Neural progenitor cell (in vitro differentiated cells): ENCODE data around the gene OR56A1. TPM values are rescaled to one million over a fixed set of nuclear protein-coding genes. Genes with fewer than 3 reads are reported as not detected.

Experiments
- DNase-seq: peaks from one replicate; pipeline ENCODE4 v3.0.0-alpha.2; 2016; ENCODE audit warnings: low spot score
- H2AFZ ChIP-seq: fragments of 200-600 bp; sonication (generic); replicated peaks from 2 replicates; pipeline ENCODE4 v1.6.1; 2016; ENCODE audit warnings: antibody characterized with exemption
- H3F3A ChIP-seq: fragments of 200-600 bp; sonication (generic); 2 replicates; pipeline ENCODE4 v1.6.1; 2016; ENCODE audit warnings: antibody characterized with exemption, low read depth
- H3K27ac ChIP-seq: fragments of 200-600 bp; sonication (generic); 2 replicates; pipeline ENCODE4 v1.5.1; 2016; ENCODE audit warnings: mild to moderate bottlenecking
- H3K27me3 ChIP-seq: fragments of 200-600 bp; sonication (generic); 2 replicates; pipeline ENCODE4 v1.6.1; 2016; ENCODE audit warnings: mild to moderate bottlenecking, moderate library complexity
- H3K36me3 ChIP-seq: fragments of 200-600 bp; sonication (generic); 2 replicates; pipeline ENCODE4 v1.5.1; 2016
- H3K4me1 ChIP-seq: fragments of 200-600 bp; sonication (generic); 2 replicates; pipeline ENCODE4 v1.6.1; 2016; ENCODE audit warnings: mixed run types
- H3K4me2 ChIP-seq: fragments of 200-600 bp; sonication (generic); 2 replicates; pipeline ENCODE4 v1.6.1; 2016
- H3K4me3 ChIP-seq: fragments of 200-600 bp; sonication (generic); 2 replicates; pipeline ENCODE4 v1.5.1; 2016
- H3K79me2 ChIP-seq: fragments of 200-600 bp; sonication (generic); 2 replicates; pipeline ENCODE4 v1.6.1; 2016; ENCODE audit warnings: low read depth
- H3K9ac ChIP-seq: fragments of 200-600 bp; sonication (generic); 2 replicates; pipeline ENCODE4 v1.6.1; 2016
- H3K9me3 ChIP-seq: fragments of 200-600 bp; sonication (generic); 2 replicates; pipeline ENCODE4 v1.5.1; 2016; ENCODE audit warnings: low read depth
- H4K20me1 ChIP-seq: fragments of 200-600 bp; sonication (generic); 2 replicates; pipeline ENCODE4 v1.6.1; 2016; ENCODE audit warnings: low read depth
- H3K27ac Mint-ChIP-seq: 3 replicates; pipeline ENCODE4 v1.8.0; 2021; ENCODE audit warnings: mixed read lengths
- H3K27me3 Mint-ChIP-seq: 2 replicates; pipeline ENCODE4 v1.8.0; 2022; ENCODE audit warnings: low read depth, mild to moderate bottlenecking, inconsistent platforms, moderate library complexity, mixed read lengths; ENCODE audit not compliant: insufficient read depth
- H3K36me3 Mint-ChIP-seq: 3 replicates; pipeline ENCODE4 v1.8.0; 2021; ENCODE audit warnings: mixed read lengths
- H3K4me1 Mint-ChIP-seq: 3 replicates; pipeline ENCODE4 v1.8.0; 2021; ENCODE audit warnings: mixed read lengths
- H3K4me3 Mint-ChIP-seq: 3 replicates; pipeline ENCODE4 v1.8.0; 2021; ENCODE audit warnings: mild to moderate bottlenecking, moderate library complexity, mixed read lengths
- H3K9me3 Mint-ChIP-seq: 3 replicates; pipeline ENCODE4 v1.8.0; 2020; ENCODE audit warnings: mixed read lengths
- EZH2 ChIP-seq: fragments of 200-600 bp; sonication (generic); IDR thresholded peaks from 2 replicates; pipeline ENCODE4 v1.6.1; 2017; ENCODE audit warnings: antibody characterized with exemption, mild to moderate bottlenecking, moderate library complexity
- EZH2phosphoT487 ChIP-seq: fragments of 200-600 bp; sonication (generic); IDR thresholded peaks from 2 replicates; pipeline ENCODE4 v1.6.1; 2017; ENCODE audit warnings: antibody characterized with exemption
- total RNA-seq: library from RNA; depleted of rRNA; stranded (reverse); fragments of >200 nt; gene quantifications from 2 replicates; pipeline ENCODE4 v1.2.3, GENCODE V29; 2015; ENCODE audit warnings: low replicate concordance
- TF ChIP-seq, protein P1 (sequence below): fragments of 200-600 bp; sonication (generic); IDR thresholded peaks from 2 replicates; pipeline ENCODE4 v1.5.1; 2017; ENCODE audit warnings: antibody characterized with exemption, mild to moderate bottlenecking

Gene OR56A1
- total RNA-seq, 1 donor from 2014 or later: 1.8 TPM

DNA sequence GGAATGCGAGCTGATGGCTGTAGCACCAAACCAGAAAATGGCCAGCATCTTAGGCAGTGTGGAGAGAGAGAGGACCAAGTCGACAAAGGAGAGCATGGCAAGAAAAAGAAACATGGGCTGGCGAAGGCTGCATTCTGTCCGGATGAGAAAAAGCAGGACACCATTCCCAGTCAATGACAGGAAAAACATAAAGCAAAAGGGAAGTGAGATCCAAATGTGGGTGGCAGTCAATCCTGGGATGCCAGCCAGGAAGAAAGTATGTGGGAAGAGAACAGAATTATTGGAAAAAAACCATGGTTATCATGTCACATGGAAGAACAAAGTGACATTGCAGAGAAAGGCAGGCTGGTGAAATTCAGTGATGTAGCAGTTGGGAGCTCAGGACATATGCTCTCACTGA is 36.9 kb upstream of the OR56A1 start:
- Histone ChIP-seq H3K27me3 (no peaks in the 10 kb centered on the region), H2AFZ (no peak overlapping the region)
- H3K36me3 Mint-ChIP-seq: no peaks in the 10 kb centered on the region

DNA sequence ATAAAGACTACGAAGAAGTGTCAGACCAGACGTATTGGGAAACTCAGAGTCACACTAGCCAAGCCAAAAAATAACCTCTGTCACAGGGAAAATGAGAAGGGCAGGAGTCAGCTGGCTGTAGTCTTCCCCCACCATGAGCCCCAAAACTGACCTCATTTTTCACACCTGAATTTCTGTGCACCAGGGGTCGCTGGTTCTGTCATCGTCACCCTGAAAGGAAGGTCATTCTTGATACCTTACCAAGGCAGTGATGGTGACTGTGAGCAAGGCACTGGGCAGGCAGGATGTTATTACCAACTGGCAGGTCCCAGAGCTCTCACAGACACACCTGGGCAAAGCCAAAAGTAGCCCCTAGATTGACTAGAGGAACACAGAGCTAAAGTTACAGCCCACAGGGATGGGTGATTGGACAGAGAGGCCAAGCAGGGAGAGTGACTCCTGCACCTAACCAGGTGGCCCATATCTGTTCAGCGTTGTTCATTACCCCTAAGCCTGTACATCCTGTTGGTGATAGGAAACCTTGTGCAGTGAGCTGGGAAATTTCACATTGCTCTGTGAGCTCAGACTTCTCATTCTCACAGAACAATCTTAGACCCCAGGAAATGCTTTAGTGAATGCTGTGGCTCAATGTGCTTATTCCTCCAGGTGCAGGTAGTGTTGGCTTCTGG is 32.3 kb upstream of the OR56A1 start:
- H3K9me3 ChIP-seq: no peaks in the 10 kb centered on the region
- H3K79me2 ChIP-seq: no peaks in the 10 kb centered on the region
- H2AFZ ChIP-seq: no peak overlapping the region
- H3K27me3 ChIP-seq: no peaks in the 10 kb centered on the region
- H3K36me3 Mint-ChIP-seq: no peaks in the 10 kb centered on the region
- no peak overlapping the region for H3K4me3 Mint-ChIP-seq
- no peak overlapping the region for H3K27ac Mint-ChIP-seq
- no peak overlapping the region for H3K27ac ChIP-seq
- no peaks in the 10 kb centered on the region for H3F3A ChIP-seq
- no peak overlapping the region for H3K4me2 ChIP-seq
- H3K4me1 Mint-ChIP-seq: no peaks in the 10 kb centered on the region
- H3K4me3 ChIP-seq: no peak overlapping the region
- DNase-seq: no peak
- TF ChIP-seq, protein P1, sequence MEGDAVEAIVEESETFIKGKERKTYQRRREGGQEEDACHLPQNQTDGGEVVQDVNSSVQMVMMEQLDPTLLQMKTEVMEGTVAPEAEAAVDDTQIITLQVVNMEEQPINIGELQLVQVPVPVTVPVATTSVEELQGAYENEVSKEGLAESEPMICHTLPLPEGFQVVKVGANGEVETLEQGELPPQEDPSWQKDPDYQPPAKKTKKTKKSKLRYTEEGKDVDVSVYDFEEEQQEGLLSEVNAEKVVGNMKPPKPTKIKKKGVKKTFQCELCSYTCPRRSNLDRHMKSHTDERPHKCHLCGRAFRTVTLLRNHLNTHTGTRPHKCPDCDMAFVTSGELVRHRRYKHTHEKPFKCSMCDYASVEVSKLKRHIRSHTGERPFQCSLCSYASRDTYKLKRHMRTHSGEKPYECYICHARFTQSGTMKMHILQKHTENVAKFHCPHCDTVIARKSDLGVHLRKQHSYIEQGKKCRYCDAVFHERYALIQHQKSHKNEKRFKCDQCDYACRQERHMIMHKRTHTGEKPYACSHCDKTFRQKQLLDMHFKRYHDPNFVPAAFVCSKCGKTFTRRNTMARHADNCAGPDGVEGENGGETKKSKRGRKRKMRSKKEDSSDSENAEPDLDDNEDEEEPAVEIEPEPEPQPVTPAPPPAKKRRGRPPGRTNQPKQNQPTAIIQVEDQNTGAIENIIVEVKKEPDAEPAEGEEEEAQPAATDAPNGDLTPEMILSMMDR: peak; percentile 8
- no peak for TF ChIP-seq EZH2phosphoT487
- no peaks in the 10 kb centered on the region for H4K20me1 ChIP-seq
- H3K27me3 Mint-ChIP-seq: no peaks in the 10 kb centered on the region
- no peaks in the 10 kb centered on the region for H3K36me3 ChIP-seq
- H3K9me3 Mint-ChIP-seq: no peaks in the 10 kb centered on the region
- H3K9ac ChIP-seq: no peak overlapping the region
- H3K4me1 ChIP-seq: no peaks in the 10 kb centered on the region

More for the DNA sequence above, 36.9 kb upstream of the OR56A1 start:
- no peak overlapping the region for H3K9ac ChIP-seq
- no peak overlapping the region for H3K27ac Mint-ChIP-seq
- TF ChIP-seq EZH2phosphoT487 (no peak), EZH2 (no peak)
- TF ChIP-seq, protein P1: no peak
- no peaks in the 10 kb centered on the region for H3K79me2 ChIP-seq
- no peaks in the 10 kb centered on the region for H3F3A ChIP-seq
- no peak overlapping the region for H3K4me3 ChIP-seq
- no peaks in the 10 kb centered on the region for H3K9me3 ChIP-seq
- no peaks in the 10 kb centered on the region for H3K4me1 Mint-ChIP-seq
- H3K9me3 Mint-ChIP-seq: no peaks in the 10 kb centered on the region
- no peak for DNase-seq
- H3K4me1 ChIP-seq: no peaks in the 10 kb centered on the region
- H3K27ac ChIP-seq: no peak overlapping the region
- H3K36me3 ChIP-seq: no peaks in the 10 kb centered on the region
- H3K4me3 Mint-ChIP-seq: no peak overlapping the region
- no peak overlapping the region for H3K4me2 ChIP-seq
- no peaks in the 10 kb centered on the region for H4K20me1 ChIP-seq
- no peaks in the 10 kb centered on the region for H3K27me3 Mint-ChIP-seq

DNA sequence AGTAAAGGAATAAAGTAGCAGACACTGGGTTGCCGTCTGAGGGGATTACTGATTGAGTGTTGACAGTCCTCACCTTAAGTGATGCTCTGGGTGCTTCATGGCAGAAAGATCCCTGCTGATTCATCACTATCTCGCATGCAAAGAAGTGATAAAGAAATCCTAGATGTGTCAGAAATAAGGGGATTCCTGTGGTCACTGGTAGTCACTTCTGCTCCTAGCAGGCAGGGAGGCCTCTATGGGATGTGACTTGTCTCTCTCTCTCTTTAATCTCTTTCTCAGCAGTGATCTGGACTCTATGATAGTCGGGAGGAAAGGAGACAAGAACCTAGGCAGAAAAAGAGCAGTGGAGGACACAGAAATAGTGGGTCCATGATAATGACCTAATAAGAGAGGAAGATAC is 30.9 kb upstream of the OR56A1 start:
- Histone ChIP-seq H3K4me3 (no peak overlapping the region), H3K9me3 (no peaks in the 10 kb centered on the region), H3K27ac (no peak overlapping the region), H3K79me2 (no peaks in the 10 kb centered on the region), H3K36me3 (no peaks in the 10 kb centered on the region), H2AFZ (no peak overlapping the region), H3K27me3 (no peaks in the 10 kb centered on the region), H3K4me2 (no peak overlapping the region), H3F3A (no peaks in the 10 kb centered on the region), H3K4me1 (no peaks in the 10 kb centered on the region), H3K9ac (no peak overlapping the region), H4K20me1 (no peaks in the 10 kb centered on the region)
- no peaks in the 10 kb centered on the region for H3K27me3 Mint-ChIP-seq
- H3K36me3 Mint-ChIP-seq: no peaks in the 10 kb centered on the region
- TF ChIP-seq, protein P1: no peak
- TF ChIP-seq EZH2phosphoT487 (no peak), EZH2 (no peak)
- no peak for DNase-seq
- H3K4me3 Mint-ChIP-seq: no peak overlapping the region
- H3K27ac Mint-ChIP-seq: no peak overlapping the region
- H3K9me3 Mint-ChIP-seq: no peaks in the 10 kb centered on the region
- H3K4me1 Mint-ChIP-seq: no peaks in the 10 kb centered on the region
